Measurements from ENCODE around the gene IPMK.

DNA sequence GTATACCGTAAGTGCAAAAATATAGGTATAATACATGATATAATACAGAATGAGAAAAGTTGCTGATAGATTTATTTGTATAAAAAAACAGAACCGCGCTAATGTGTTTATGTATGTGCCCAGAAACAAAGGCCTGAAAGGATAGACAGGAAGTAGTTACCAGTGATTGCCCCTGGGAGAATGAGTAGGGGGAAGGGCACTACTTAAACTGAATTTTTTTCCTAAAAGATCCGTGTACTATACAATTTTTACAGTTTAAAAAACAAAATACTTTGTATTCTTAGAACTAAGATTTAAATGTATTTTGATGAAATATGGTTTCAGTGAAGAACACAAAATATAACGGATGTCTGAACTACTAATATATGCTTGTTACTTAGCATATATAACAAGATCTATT, 2.9 kb downstream of the IPMK start:
- TF ChIP-seq, protein P1, sequence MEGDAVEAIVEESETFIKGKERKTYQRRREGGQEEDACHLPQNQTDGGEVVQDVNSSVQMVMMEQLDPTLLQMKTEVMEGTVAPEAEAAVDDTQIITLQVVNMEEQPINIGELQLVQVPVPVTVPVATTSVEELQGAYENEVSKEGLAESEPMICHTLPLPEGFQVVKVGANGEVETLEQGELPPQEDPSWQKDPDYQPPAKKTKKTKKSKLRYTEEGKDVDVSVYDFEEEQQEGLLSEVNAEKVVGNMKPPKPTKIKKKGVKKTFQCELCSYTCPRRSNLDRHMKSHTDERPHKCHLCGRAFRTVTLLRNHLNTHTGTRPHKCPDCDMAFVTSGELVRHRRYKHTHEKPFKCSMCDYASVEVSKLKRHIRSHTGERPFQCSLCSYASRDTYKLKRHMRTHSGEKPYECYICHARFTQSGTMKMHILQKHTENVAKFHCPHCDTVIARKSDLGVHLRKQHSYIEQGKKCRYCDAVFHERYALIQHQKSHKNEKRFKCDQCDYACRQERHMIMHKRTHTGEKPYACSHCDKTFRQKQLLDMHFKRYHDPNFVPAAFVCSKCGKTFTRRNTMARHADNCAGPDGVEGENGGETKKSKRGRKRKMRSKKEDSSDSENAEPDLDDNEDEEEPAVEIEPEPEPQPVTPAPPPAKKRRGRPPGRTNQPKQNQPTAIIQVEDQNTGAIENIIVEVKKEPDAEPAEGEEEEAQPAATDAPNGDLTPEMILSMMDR (conservative IDR thresholded peaks at IDR 0.05 in 1 of 2, IDR thresholded peaks at IDR 0.05 in 1 of 2; ENCODE audit: low read depth in 1 of 2, low read length in 2 of 2): no peak
- TF ChIP-seq EZH2 (IDR thresholded peaks at IDR 0.05; ENCODE audit: low read length, missing control alignments): no peak
